Measurements from ENCODE around the gene PRDM16. TPM values are rescaled to one million over a fixed set of nuclear protein-coding genes. Genes with fewer than 3 reads are reported as not detected.

The PRDM16 gene
- total and polyA plus RNA-seq, 2 of the 13 experiments (the other 11 are each of a cell fraction or from before 2014, with no cell fraction given), result 0.15 to 0.81 TPM

DNA sequence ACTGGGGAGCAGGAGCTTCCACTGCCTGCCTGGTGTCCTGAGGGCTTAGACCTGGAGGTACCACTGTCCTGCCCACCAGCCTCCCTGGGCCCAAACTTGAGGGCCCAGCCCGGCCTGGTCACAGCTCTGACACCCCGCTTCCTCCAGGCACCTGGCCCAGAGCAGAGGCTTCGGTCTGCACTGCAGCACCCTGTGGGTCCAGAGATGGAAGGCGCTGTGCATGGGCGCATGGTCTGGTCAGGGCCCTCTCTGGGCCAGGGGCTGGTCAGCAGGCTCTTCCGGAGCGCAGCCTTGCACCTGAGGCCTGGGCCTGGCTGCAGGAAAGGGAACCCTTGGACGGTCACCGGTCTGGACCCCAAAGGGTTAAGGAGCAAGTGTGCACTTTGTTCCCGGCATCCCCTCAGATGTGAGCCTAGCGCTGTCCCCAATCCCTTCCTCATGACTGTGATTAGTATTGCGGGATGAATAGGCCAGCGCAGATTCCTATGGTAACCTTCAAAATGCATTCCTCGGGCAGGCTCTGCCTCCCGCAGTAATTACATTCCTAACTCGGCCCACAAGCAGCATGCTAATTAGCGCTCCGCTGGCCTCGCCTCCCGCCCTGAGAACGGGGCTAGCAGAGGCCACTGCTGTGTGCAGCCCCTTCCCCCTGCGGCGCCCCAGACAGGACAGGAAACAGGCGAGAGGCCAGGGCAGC, 36.3 kb downstream of the PRDM16 start (continued):
- TF ChIP-seq NONO (IDR thresholded peaks at IDR 0.05) (no peak), NONO (CRISPR knock-in tag; conservative IDR thresholded peaks at IDR 0.05) (no peak), ZNF205 (CRISPR knock-in tag; IDR thresholded peaks at IDR 0.05) (no peak)
- TF ChIP-seq, protein P1, sequence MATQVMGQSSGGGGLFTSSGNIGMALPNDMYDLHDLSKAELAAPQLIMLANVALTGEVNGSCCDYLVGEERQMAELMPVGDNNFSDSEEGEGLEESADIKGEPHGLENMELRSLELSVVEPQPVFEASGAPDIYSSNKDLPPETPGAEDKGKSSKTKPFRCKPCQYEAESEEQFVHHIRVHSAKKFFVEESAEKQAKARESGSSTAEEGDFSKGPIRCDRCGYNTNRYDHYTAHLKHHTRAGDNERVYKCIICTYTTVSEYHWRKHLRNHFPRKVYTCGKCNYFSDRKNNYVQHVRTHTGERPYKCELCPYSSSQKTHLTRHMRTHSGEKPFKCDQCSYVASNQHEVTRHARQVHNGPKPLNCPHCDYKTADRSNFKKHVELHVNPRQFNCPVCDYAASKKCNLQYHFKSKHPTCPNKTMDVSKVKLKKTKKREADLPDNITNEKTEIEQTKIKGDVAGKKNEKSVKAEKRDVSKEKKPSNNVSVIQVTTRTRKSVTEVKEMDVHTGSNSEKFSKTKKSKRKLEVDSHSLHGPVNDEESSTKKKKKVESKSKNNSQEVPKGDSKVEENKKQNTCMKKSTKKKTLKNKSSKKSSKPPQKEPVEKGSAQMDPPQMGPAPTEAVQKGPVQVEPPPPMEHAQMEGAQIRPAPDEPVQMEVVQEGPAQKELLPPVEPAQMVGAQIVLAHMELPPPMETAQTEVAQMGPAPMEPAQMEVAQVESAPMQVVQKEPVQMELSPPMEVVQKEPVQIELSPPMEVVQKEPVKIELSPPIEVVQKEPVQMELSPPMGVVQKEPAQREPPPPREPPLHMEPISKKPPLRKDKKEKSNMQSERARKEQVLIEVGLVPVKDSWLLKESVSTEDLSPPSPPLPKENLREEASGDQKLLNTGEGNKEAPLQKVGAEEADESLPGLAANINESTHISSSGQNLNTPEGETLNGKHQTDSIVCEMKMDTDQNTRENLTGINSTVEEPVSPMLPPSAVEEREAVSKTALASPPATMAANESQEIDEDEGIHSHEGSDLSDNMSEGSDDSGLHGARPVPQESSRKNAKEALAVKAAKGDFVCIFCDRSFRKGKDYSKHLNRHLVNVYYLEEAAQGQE (IDR thresholded peaks at IDR 0.05; ENCODE audit: borderline replicate concordance in 1 of 2, low read depth in 1 of 2, low read length in 2 of 2), result no peak
- TF ChIP-seq, protein P2, sequence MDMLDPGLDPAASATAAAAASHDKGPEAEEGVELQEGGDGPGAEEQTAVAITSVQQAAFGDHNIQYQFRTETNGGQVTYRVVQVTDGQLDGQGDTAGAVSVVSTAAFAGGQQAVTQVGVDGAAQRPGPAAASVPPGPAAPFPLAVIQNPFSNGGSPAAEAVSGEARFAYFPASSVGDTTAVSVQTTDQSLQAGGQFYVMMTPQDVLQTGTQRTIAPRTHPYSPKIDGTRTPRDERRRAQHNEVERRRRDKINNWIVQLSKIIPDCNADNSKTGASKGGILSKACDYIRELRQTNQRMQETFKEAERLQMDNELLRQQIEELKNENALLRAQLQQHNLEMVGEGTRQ (IDR thresholded peaks at IDR 0.05; ENCODE audit: low read depth, low read length), result no peak
- TF ChIP-seq, protein P2 (CRISPR knock-in tag; IDR thresholded peaks at IDR 0.05; ENCODE audit: borderline replicate concordance), result no peak

GRCh38 chr1:3106216-3106615, 37.2 kb downstream of the PRDM16 start:
- H3K9ac ChIP-seq (ENCODE audit: insufficient read depth, low read depth, low read length), result no peak overlapping the region
- no peak overlapping the region for H3K27ac ChIP-seq (ENCODE audit: extremely low read length, insufficient read depth, low read length)
- DNase-seq (ENCODE audit: low spot score) (no peak), FAIRE-seq (no peak), ATAC-seq (no peak; the same call in 2 of the 3 replicates)
- no peaks in the 10 kb centered on the region for H3K79me2 ChIP-seq (ENCODE audit: insufficient read depth, low read length)
- ChIA-PET POLR2A (no interaction called here), CTCF (ENCODE audit: low intra/inter-chr PET ratio, low total read pairs) (no interaction called here)
- no peak overlapping the region for H3K4me3 ChIP-seq (replicated peaks in 1 of 3; ENCODE audit: insufficient read depth in 1 of 3, low read depth in 2 of 3, low read length in 3 of 3)
- 73% methylated on average over 8 of the region's 8 CpGs for WGBS (ENCODE audit: low lambda C conversion rate)
- BruUV-seq (replicated peaks), result no TSS peak
- H3K4me1 ChIP-seq (ENCODE audit: insufficient read depth, low read length), result peaks cover 11% of the 10 kb centered on the region; the same call in 1 of the 2 replicates
- intact Hi-C loops (cut with micrococcal nuclease; ENCODE audit: unreplicated experiment) (no loop called here), in situ Hi-C loops (cut with HindIII; ENCODE audit: extremely low pct_ligation_motif_present, low pct_unique_long_range_greater_than_20kb) (no loop called here)
- H3K9me3 ChIP-seq (ENCODE audit: low read length), result no peaks in the 10 kb centered on the region
- no peaks in the 10 kb centered on the region for H3K36me3 ChIP-seq (replicated peaks in 1 of 2; ENCODE audit: control insufficient read depth in 1 of 2, insufficient read depth in 2 of 2, low read length in 2 of 2)
- peaks cover 5 to 6% of the 10 kb centered on the region in 2 experiments; a peak in 3 of 5 replicates for H3K27me3 ChIP-seq (ENCODE audit: control insufficient read depth in 1 of 2, insufficient read depth in 2 of 2, low read length in 2 of 2)
- no peak overlapping the region for H2AFZ ChIP-seq (ENCODE audit: low read length)
- H3K4me2 ChIP-seq (ENCODE audit: low read depth, low read length), result no peak overlapping the region
- H4K20me1 ChIP-seq (ENCODE audit: insufficient read depth, low read length), result no peaks in the 10 kb centered on the region
- TF ChIP-seq NR2F2 (IDR thresholded peaks at IDR 0.05; ENCODE audit: borderline replicate concordance, low read depth) (no peak), DNMT1 (CRISPR knock-in tag; IDR thresholded peaks at IDR 0.05) (no peak), PAWR (CRISPR knock-in tag; IDR thresholded peaks at IDR 0.05; ENCODE audit: borderline replicate concordance) (no peak), GMEB2 (CRISPR knock-in tag; IDR thresholded peaks at IDR 0.05; ENCODE audit: low read depth) (no peak), ZBTB26 (CRISPR knock-in tag; IDR thresholded peaks at IDR 0.05; ENCODE audit: borderline replicate concordance) (no peak)
- TF ChIP-seq, protein P3, sequence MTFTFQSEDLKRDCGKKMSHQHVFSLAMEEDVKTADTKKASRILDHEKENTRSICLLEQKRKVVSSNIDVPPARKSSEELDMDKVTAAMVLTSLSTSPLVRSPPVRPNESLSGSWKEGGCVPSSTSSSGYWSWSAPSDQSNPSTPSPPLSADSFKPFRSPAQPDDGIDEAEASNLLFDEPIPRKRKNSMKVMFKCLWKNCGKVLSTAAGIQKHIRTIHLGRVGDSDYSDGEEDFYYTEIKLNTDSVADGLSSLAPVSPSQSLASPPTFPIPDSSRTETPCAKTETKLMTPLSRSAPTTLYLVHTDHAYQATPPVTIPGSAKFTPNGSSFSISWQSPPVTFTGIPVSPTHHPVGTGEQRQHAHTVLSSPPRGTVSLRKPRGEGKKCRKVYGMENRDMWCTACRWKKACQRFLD (CRISPR knock-in tag; IDR thresholded peaks at IDR 0.05; ENCODE audit: borderline replicate concordance), result no peak
